Right cardiac atrium (tissue), 5 donors: ENCODE measurements around the gene SYNJ1. TPM values are rescaled to one million over a fixed set of nuclear protein-coding genes. Genes with fewer than 3 reads are reported as not detected.
"Not testable (repeated sequence)": the region's sequence is repeated elsewhere in the genome, so short reads cannot be mapped to it uniquely, and the experiment has no call there.

Experiments used
- ATAC-seq, 2 donors: fragments of 200-7000 bp; cut with Tn5 transposase; one replicate each; pipeline versions ENCODE4 v1.8.0 to v1.9.1; 2020; ENCODE audit warnings: moderate library complexity in 2 of 2, mild to moderate bottlenecking in 1 of 2
- DNase-seq, 3 donors: peaks; one replicate each; pipeline ENCODE4 v3.0.0-alpha.2; 2020
- H3K27ac ChIP-seq: one replicate; pipeline ENCODE4 v1.5.1; 2013; ENCODE audit warnings: mild to moderate bottlenecking, low read length, control low read depth, moderate library complexity
- H3K27me3 ChIP-seq: one replicate; pipeline ENCODE4 v1.6.1; 2013; ENCODE audit not compliant: control insufficient read depth, insufficient read depth
- H3K4me1 ChIP-seq: one replicate; pipeline ENCODE4 v1.6.1; 2013; ENCODE audit warnings: low read length; ENCODE audit not compliant: control insufficient read depth, insufficient read depth
- H3K4me3 ChIP-seq: one replicate; pipeline ENCODE4 v1.5.1; 2013; ENCODE audit warnings: low read length, control low read depth
- H3K9me3 ChIP-seq: one replicate; pipeline ENCODE4 v1.6.1; 2013; ENCODE audit warnings: low read length; ENCODE audit not compliant: control insufficient read depth
- WGBS: extraction: QIAGEN DNeasy Blood & Tissue Kit; methylation state at CpG from one replicate; pipeline ENCODE4 v1.1.7; 2013; 5-methylcytosine and 5-hydroxymethylcytosine counted together
- intact Hi-C, 4 donors: fragments of 100-400 bp; cut with DNase I; formaldehyde crosslinking; loops; one replicate each; pipeline versions ENCODE4 v1.11.0 to v1.14.0; 2022 to 2023
- polyA plus RNA-seq: library from polyadenylated mRNA; stranded (reverse); fragments of 200-250 nt; gene quantifications from one replicate; pipeline ENCODE4 v1.2.3, GENCODE V29; 2013
- total RNA-seq, 4 donors: library from RNA; stranded (reverse); fragmentation: NEBNext Ultra II Directional; extraction: Animal tissue kit (Norgen Biotek cat#: 25700); gene quantifications; one replicate each; pipeline ENCODE4 v1.2.1, GENCODE V29; 2021
- donor health status: healthy with polysubstance abuse.
- donor health status: DM: no; HTN: yes; CAD: no.
- donor health status: DM: no; HTN: no; CAD: no.
- donor health status: DM: no; HTN: yes; CAD: no; lungs with severe emphysema.
- donor health status: DM: yes; HTN: yes; CAD: no.

SYNJ1 gene
- total and polyA plus RNA-seq, 5 donors: 5.8 to 16.9 (median 15.5) TPM

- DNase-seq: no peak
- WGBS: 98% methylated on average over 1 of the region's 1 CpG
- Histone ChIP-seq H3K27me3 (no peaks in the 10 kb centered on the region), H3K4me1 (no peaks in the 10 kb centered on the region), H3K27ac (no peak overlapping the region), H3K4me3 (no peak overlapping the region), H3K9me3 (no peaks in the 10 kb centered on the region)
- intact Hi-C loops: no loop called here
- no peak for ATAC-seq
Measured at GRCh38 chr21:32756096-32756495, 28.3 kb upstream of the SYNJ1 start.

- Histone ChIP-seq H3K9me3 (no peaks in the 10 kb centered on the region), H3K4me3 (no peak overlapping the region), H3K27me3 (no peaks in the 10 kb centered on the region), H3K4me1 (no peaks in the 10 kb centered on the region), H3K27ac (no peak overlapping the region)
- intact Hi-C loops: no loop called here
- WGBS: 90% methylated on average over 6 of the region's 6 CpGs
- DNase-seq (no peak), ATAC-seq (no peak)
Measured at GRCh38 chr21:32753818-32754585, 26.2 kb upstream of the SYNJ1 start.

- no peak overlapping the region for H3K27ac ChIP-seq
- no peaks in the 10 kb centered on the region for H3K27me3 ChIP-seq
- H3K4me1 ChIP-seq: no peaks in the 10 kb centered on the region
- no peak overlapping the region for H3K4me3 ChIP-seq
- ATAC-seq: no peak
- intact Hi-C loops: no loop called here
- no peak for DNase-seq
- H3K9me3 ChIP-seq: no peaks in the 10 kb centered on the region
Measured at GRCh38 chr21:32750405-32750804, 22.6 kb upstream of the SYNJ1 start.

GRCh38 chr21:32749662-32750061 lies 21.8 kb upstream of the SYNJ1 start:
- intact Hi-C loops: no loop called here
- Histone ChIP-seq H3K4me1 (no peaks in the 10 kb centered on the region), H3K27ac (no peak overlapping the region), H3K4me3 (no peak overlapping the region), H3K9me3 (no peaks in the 10 kb centered on the region), H3K27me3 (no peaks in the 10 kb centered on the region)
- DNase-seq (no peak), ATAC-seq (no peak)

GRCh38 chr21:32748529-32748928 lies 20.7 kb upstream of the SYNJ1 start:
- Histone ChIP-seq H3K27me3 (no peaks in the 10 kb centered on the region), H3K4me3 (no peak overlapping the region), H3K9me3 (no peaks in the 10 kb centered on the region), H3K27ac (no peak overlapping the region), H3K4me1 (no peaks in the 10 kb centered on the region)
- WGBS: 87% methylated on average over 5 of the region's 5 CpGs
- ATAC-seq: no peak
- intact Hi-C loops: no loop called here
- DNase-seq: no peak

GRCh38 chr21:32747396-32747795 lies 19.6 kb upstream of the SYNJ1 start:
- DNase-seq: no peak
- Histone ChIP-seq H3K27me3 (no peaks in the 10 kb centered on the region), H3K4me3 (no peak overlapping the region), H3K9me3 (no peaks in the 10 kb centered on the region), H3K4me1 (no peaks in the 10 kb centered on the region), H3K27ac (no peak overlapping the region)
- WGBS: 70% methylated on average over 1 of the region's 1 CpG
- no peak for ATAC-seq
- intact Hi-C loops: no loop called here

GRCh38 chr21:32746711-32747110 lies 18.9 kb upstream of the SYNJ1 start:
- intact Hi-C loops: not testable (repeated sequence)
- over 99% methylated on average over 3 of the region's 3 CpGs for WGBS

GRCh38 chr21:32742396-32742795 lies 14.6 kb upstream of the SYNJ1 start:
- DNase-seq (no peak), ATAC-seq (no peak)
- Histone ChIP-seq H3K27ac (no peak overlapping the region), H3K4me1 (no peaks in the 10 kb centered on the region), H3K4me3 (no peak overlapping the region), H3K27me3 (no peaks in the 10 kb centered on the region), H3K9me3 (no peaks in the 10 kb centered on the region)
- intact Hi-C loops: no loop called here
- 85% methylated on average over 2 of the region's 2 CpGs for WGBS

More at GRCh38 chr21:32746711-32747110, 18.9 kb upstream of the SYNJ1 start:
- not testable (repeated sequence) for H3K4me1 ChIP-seq, DNase-seq, H3K9me3 ChIP-seq, ATAC-seq, H3K27me3 ChIP-seq, H3K27ac ChIP-seq, H3K4me3 ChIP-seq

- Histone ChIP-seq H3K4me1 (no peaks in the 10 kb centered on the region), H3K27me3 (no peaks in the 10 kb centered on the region), H3K4me3 (no peak overlapping the region), H3K27ac (no peak overlapping the region), H3K9me3 (no peaks in the 10 kb centered on the region)
- ATAC-seq (no peak), DNase-seq (no peak)
- intact Hi-C loops: no loop called here
- 94% methylated on average over 3 of the region's 3 CpGs for WGBS
Measured at GRCh38 chr21:32741336-32741735, 13.5 kb upstream of the SYNJ1 start.

- Histone ChIP-seq H3K4me3 (no peak overlapping the region), H3K27ac (no peak overlapping the region), H3K4me1 (no peaks in the 10 kb centered on the region), H3K9me3 (no peaks in the 10 kb centered on the region), H3K27me3 (no peaks in the 10 kb centered on the region)
- 94% methylated on average over 2 of the region's 2 CpGs for WGBS
- DNase-seq (no peak), ATAC-seq (no peak)
- intact Hi-C loops: no loop called here
Measured at GRCh38 chr21:32739946-32740345, 12.1 kb upstream of the SYNJ1 start.

GRCh38 chr21:32736083-32736482 lies 8.3 kb upstream of the SYNJ1 start:
- H3K4me1 ChIP-seq, H3K4me3 ChIP-seq, H3K9me3 ChIP-seq, H3K27ac ChIP-seq, ATAC-seq, H3K27me3 ChIP-seq, DNase-seq, intact Hi-C loops: not testable (repeated sequence)
- 96% methylated on average over 4 of the region's 4 CpGs for WGBS

GRCh38 chr21:32735524-32735923 lies 7.7 kb upstream of the SYNJ1 start:
- Histone ChIP-seq H3K4me3 (no peak overlapping the region), H3K27me3 (no peaks in the 10 kb centered on the region), H3K4me1 (no peaks in the 10 kb centered on the region), H3K27ac (no peak overlapping the region), H3K9me3 (no peaks in the 10 kb centered on the region)
- ATAC-seq: no peak
- intact Hi-C loops: no loop called here
- 91% methylated on average over 2 of the region's 2 CpGs for WGBS
- DNase-seq: no peak
